ENCODE data around the gene IQCH. TPM values are rescaled to one million over a fixed set of nuclear protein-coding genes. Genes with fewer than 3 reads are reported as not detected.

IQCH gene
- total RNA-seq, 1 experiment from 2014 or later, result 1.1 TPM

- Histone ChIP-seq H3K18ac (ENCODE audit: insufficient read length, low read depth, low read length) (no peak overlapping the region), H2BK20ac (ENCODE audit: low read depth, low read length, poor library complexity, severe bottlenecking) (no peak overlapping the region), H3T11ph (ENCODE audit: low read length) (no peak overlapping the region), H2AFZ (ENCODE audit: low read length) (no peak overlapping the region), H2BK5ac (ENCODE audit: insufficient read length, low read length) (no peak overlapping the region), H4K8ac (replicated peaks; ENCODE audit: insufficient read length, low read depth, low read length) (no peak overlapping the region), H2AK5ac (ENCODE audit: insufficient read length, low read length) (no peak overlapping the region), H3K9me3 (ENCODE audit: control insufficient read depth, low read depth, low read length) (no peaks in the 10 kb centered on the region), H3K4ac (ENCODE audit: low read depth, low read length) (no peak overlapping the region), H3K23ac (ENCODE audit: insufficient read length, low read depth, low read length) (no peak overlapping the region), H3K14ac (ENCODE audit: insufficient read depth, low read length) (no peak overlapping the region), H2BK12ac (ENCODE audit: insufficient read length, low read depth, low read length) (no peak overlapping the region), H4K20me1 (ENCODE audit: control insufficient read depth, insufficient read depth, insufficient read length) (no peaks in the 10 kb centered on the region), H4K5ac (ENCODE audit: insufficient read length, low read depth, low read length) (no peak overlapping the region), H3K27me3 (ENCODE audit: insufficient read depth, low read length) (no peaks in the 10 kb centered on the region), H3K56ac (ENCODE audit: insufficient read length, low read depth, low read length) (no peak overlapping the region), H3K4me2 (ENCODE audit: insufficient read depth, insufficient read length, low read length) (no peak overlapping the region), H3K79me1 (ENCODE audit: insufficient read depth, low read depth, low read length, poor library complexity, severe bottlenecking) (peaks cover 5% of the 10 kb centered on the region), H3K4me1 (ENCODE audit: insufficient read depth, low read length) (no peaks in the 10 kb centered on the region), H4K91ac (ENCODE audit: insufficient read length, low read depth, low read length) (no peak overlapping the region), H3K23me2 (ENCODE audit: insufficient read length, low read depth, low read length, poor library complexity, severe bottlenecking) (no peaks in the 10 kb centered on the region), H3K9ac (ENCODE audit: extremely low read depth, insufficient read length, low read length) (no peak overlapping the region), H2BK120ac (ENCODE audit: low read depth, low read length, poor library complexity, severe bottlenecking) (no peak overlapping the region), H3K79me2 (ENCODE audit: insufficient read depth, low read length) (peaks cover 2% of the 10 kb centered on the region; the same call in 1 of the 2 replicates), H2BK15ac (ENCODE audit: low read depth, low read length) (no peak overlapping the region), H3K27ac (ENCODE audit: insufficient read length, low read depth, low read length) (no peak overlapping the region)
- Mint-ChIP-seq H3K9me3 (peaks cover 0 to 5% of the 10 kb centered on the region in 2 experiments; a peak in 4 of 5 replicates), H3K4me3 (no peak overlapping the region), H3K27ac (0 out of 7 replicates have a peak overlapping the region, but pooled peaks of 1 of the 3 experiments have one; percentile 48), H3K36me3 (ENCODE audit: insufficient read depth in 1 of 3, low read depth in 3 of 3) (peaks cover 14 to 22% (median 15%) of the 10 kb centered on the region in 3 experiments), H3K27me3 (ENCODE audit: low read depth) (peaks cover 2% of the 10 kb centered on the region), H3K4me1 (peaks cover under 1 to 6% of the 10 kb centered on the region in 2 experiments; a peak in 2 of 4 replicates)
- DNase-seq, result no peak
- TF ChIP-seq CTCF (conservative IDR thresholded peaks at IDR 0.05), result no peak
These were observed 4.8 kb upstream of the IQCH start for GRCh38 chr15:67249830-67250229.

All from H9 (cell line).